Smooth muscle cell (in vitro differentiated cells): ENCODE measurements around the gene SCLT1. TPM values are rescaled to one million over a fixed set of nuclear protein-coding genes. Genes with fewer than 3 reads are reported as not detected.
"Not testable (repeated sequence)": the region's sequence is repeated elsewhere in the genome, so short reads cannot be mapped to it uniquely, and the experiment has no call there.

Experiments used
- DNase-seq: peaks from one replicate; lab custom pipeline; 2025; ENCODE audit not compliant: unreplicated experiment; lab: John Stamatoyannopoulos, UW
- H2AFZ ChIP-seq: fragments of 200-600 bp; sonication (generic); 2 replicates; pipeline ENCODE4 v1.6.0; 2016; ENCODE audit warnings: antibody characterized with exemption, low read depth, mild to moderate bottlenecking
- H3F3A ChIP-seq: fragments of 200-600 bp; sonication (generic); 2 replicates; pipeline ENCODE4 v1.6.0; 2017; ENCODE audit warnings: antibody characterized with exemption, low read depth
- H3K27ac ChIP-seq: fragments of 200-600 bp; sonication (generic); 2 replicates; pipeline ENCODE4 v1.5.1; 2016; ENCODE audit warnings: low read depth, mild to moderate bottlenecking
- H3K27me3 ChIP-seq: fragments of 200-600 bp; sonication (generic); 2 replicates; pipeline ENCODE4 v1.6.1; 2016; ENCODE audit warnings: low read depth, mild to moderate bottlenecking
- H3K36me3 ChIP-seq: fragments of 200-600 bp; sonication (generic); 2 replicates; pipeline ENCODE4 v1.5.1; 2016; ENCODE audit warnings: low read depth
- H3K4me1 ChIP-seq: fragments of 200-600 bp; sonication (generic); 2 replicates; pipeline ENCODE4 v1.5.1; 2016; ENCODE audit warnings: low read depth
- H3K4me2 ChIP-seq: fragments of 200-600 bp; sonication (generic); 2 replicates; pipeline ENCODE4 v1.6.0; 2016; ENCODE audit warnings: mild to moderate bottlenecking
- H3K4me3 ChIP-seq: fragments of 200-600 bp; sonication (generic); 2 replicates; pipeline ENCODE4 v1.5.1; 2016; ENCODE audit warnings: mild to moderate bottlenecking
- H3K79me2 ChIP-seq: fragments of 200-600 bp; sonication (generic); 2 replicates; pipeline ENCODE4 v1.6.0; 2016; ENCODE audit warnings: low read depth, mild to moderate bottlenecking
- H3K9ac ChIP-seq: fragments of 200-600 bp; sonication (generic); 2 replicates; pipeline ENCODE4 v1.6.0; 2016; ENCODE audit warnings: low read depth
- H3K9me3 ChIP-seq: fragments of 200-600 bp; sonication (generic); replicated peaks from 2 replicates; pipeline ENCODE4 v1.5.1; 2016; ENCODE audit warnings: low read depth
- H4K20me1 ChIP-seq: fragments of 200-600 bp; sonication (generic); 2 replicates; pipeline ENCODE4 v1.6.0; 2016; ENCODE audit warnings: low read depth
- CTCF ChIP-seq: fragments of 200-600 bp; sonication (generic); IDR thresholded peaks from 2 replicates; pipeline ENCODE4 v1.5.1; 2017; ENCODE audit warnings: borderline replicate concordance, mild to moderate bottlenecking, antibody characterized with exemption; ENCODE audit not compliant: insufficient read depth, poor library complexity, severe bottlenecking
- WGBS: methylation state at CpG from one replicate; pipeline ENCODE4 v1.1.7; 2016; ENCODE audit warnings: low lambda C conversion rate; 5-methylcytosine and 5-hydroxymethylcytosine counted together
- polyA plus RNA-seq: library from polyadenylated mRNA; unstranded; fragments of >200 nt; fragmentation: Nextera tagmentation; extraction: Ambion mirVana; gene quantifications from 2 replicates; pipeline ENCODE4 v1.2.1, GENCODE V29; 2016
- total RNA-seq: library from RNA; depleted of rRNA; stranded (reverse); fragments of >200 nt; gene quantifications from 2 replicates; pipeline ENCODE4 v1.2.3, GENCODE V29; 2014

Gene SCLT1
- total and polyA plus RNA-seq, 2 experiments from 2014 or later, result 6.9 to 10.2 TPM

- TF ChIP-seq CTCF, result no peak
- H3K27ac ChIP-seq, result no peak overlapping the region
- WGBS, result 99% methylated on average over 4 of the region's 4 CpGs
Observed at GRCh38 chr4:129085472-129085871, 7.9 kb downstream of the SCLT1 start.

GRCh38 chr4:129082302-129082701 is 11.0 kb downstream of the SCLT1 start:
- DNase-seq, result no peak
- H3K4me3 ChIP-seq, result no peak overlapping the region
- no peaks in the 10 kb centered on the region for H3K9me3 ChIP-seq
- H3K9ac ChIP-seq, result no peak overlapping the region
- no peak overlapping the region for H3K27ac ChIP-seq
- H2AFZ ChIP-seq, result no peak overlapping the region
- no peaks in the 10 kb centered on the region for H4K20me1 ChIP-seq
- peaks cover 41% of the 10 kb centered on the region for H3K79me2 ChIP-seq
- H3K4me1 ChIP-seq, result no peaks in the 10 kb centered on the region
- H3K36me3 ChIP-seq, result peaks cover 10% of the 10 kb centered on the region
- no peak overlapping the region for H3K4me2 ChIP-seq
- TF ChIP-seq CTCF, result no peak
- no peaks in the 10 kb centered on the region for H3K27me3 ChIP-seq
- H3F3A ChIP-seq, result no peaks in the 10 kb centered on the region
- over 99% methylated on average over 5 of the region's 5 CpGs for WGBS

More at GRCh38 chr4:129085472-129085871, 7.9 kb downstream of the SCLT1 start:
- Histone ChIP-seq H2AFZ (no peak overlapping the region), H3K27me3 (no peaks in the 10 kb centered on the region), H3K4me3 (no peak overlapping the region), H3K4me1 (no peaks in the 10 kb centered on the region), H3K79me2 (peaks cover 73% of the 10 kb centered on the region), H3K36me3 (peaks cover 9% of the 10 kb centered on the region), H3K4me2 (no peak overlapping the region), H3F3A (no peaks in the 10 kb centered on the region), H3K9ac (no peak overlapping the region), H3K9me3 (no peaks in the 10 kb centered on the region), H4K20me1 (no peaks in the 10 kb centered on the region)
- no peak for DNase-seq

- Histone ChIP-seq H3K9me3 (no peaks in the 10 kb centered on the region), H3K4me3 (no peak overlapping the region), H4K20me1 (no peaks in the 10 kb centered on the region), H3K36me3 (peaks cover 10% of the 10 kb centered on the region), H2AFZ (no peak overlapping the region), H3K27ac (no peak overlapping the region), H3K27me3 (no peaks in the 10 kb centered on the region), H3K9ac (no peak overlapping the region), H3K79me2 (peaks cover 20% of the 10 kb centered on the region), H3F3A (no peaks in the 10 kb centered on the region), H3K4me1 (no peaks in the 10 kb centered on the region), H3K4me2 (no peak overlapping the region)
- no peak for TF ChIP-seq CTCF
- DNase-seq, result no peak
Observed at GRCh38 chr4:129080129-129080528, 13.2 kb downstream of the SCLT1 start.

- Histone ChIP-seq H3K4me2 (no peak overlapping the region), H3K9me3 (peaks cover 4% of the 10 kb centered on the region), H3K4me3 (no peak overlapping the region), H3K4me1 (no peaks in the 10 kb centered on the region), H3K9ac (no peak overlapping the region), H4K20me1 (no peaks in the 10 kb centered on the region), H2AFZ (no peak overlapping the region), H3K79me2 (peaks cover 4% of the 10 kb centered on the region), H3K27ac (no peak overlapping the region), H3K36me3 (peaks cover 14% of the 10 kb centered on the region), H3F3A (no peaks in the 10 kb centered on the region), H3K27me3 (no peaks in the 10 kb centered on the region)
- TF ChIP-seq CTCF, result no peak
- no peak for DNase-seq
Observed at GRCh38 chr4:129077326-129077725, 16.0 kb downstream of the SCLT1 start.

- not testable (repeated sequence) for H3K79me2 ChIP-seq, H3K27me3 ChIP-seq, H3K9ac ChIP-seq, DNase-seq, H3K4me1 ChIP-seq, H3K27ac ChIP-seq, H3F3A ChIP-seq, H3K4me3 ChIP-seq, H3K9me3 ChIP-seq, H3K4me2 ChIP-seq, H4K20me1 ChIP-seq, H2AFZ ChIP-seq, H3K36me3 ChIP-seq
- WGBS, result 100% methylated on average over 2 of the region's 2 CpGs
Observed at GRCh38 chr4:129069537-129069936, 23.8 kb downstream of the SCLT1 start.
